GM23248 (cell line): ENCODE measurements around the gene MKKS. TPM values are rescaled to one million over a fixed set of nuclear protein-coding genes. Genes with fewer than 3 reads are reported as not detected.

Source experiments
- DNase-seq: peaks from one replicate; pipeline ENCODE4 v3.0.0-alpha.2; 2015
- H2AFZ ChIP-seq: fragments of 200-600 bp; sonication (generic); 2 replicates; pipeline ENCODE4 v1.6.1; 2016; ENCODE audit warnings: antibody characterized with exemption
- H3F3A ChIP-seq: fragments of 200-600 bp; sonication (generic); 2 replicates; pipeline ENCODE4 v1.6.1; 2016; ENCODE audit warnings: mild to moderate bottlenecking, antibody characterized with exemption, mixed run types; ENCODE audit not compliant: insufficient read depth
- H3K27ac ChIP-seq: fragments of 200-600 bp; sonication (generic); 2 replicates; pipeline ENCODE4 v1.5.1; 2016; ENCODE audit warnings: mild to moderate bottlenecking
- H3K27me3 ChIP-seq: fragments of 200-600 bp; sonication (generic); replicated peaks from 2 replicates; pipeline ENCODE4 v1.6.1; 2016; ENCODE audit warnings: mild to moderate bottlenecking; ENCODE audit not compliant: insufficient read depth
- H3K36me3 ChIP-seq: fragments of 200-600 bp; sonication (generic); 2 replicates; pipeline ENCODE4 v1.6.1; 2016; ENCODE audit warnings: low read depth, mild to moderate bottlenecking
- H3K4me1 ChIP-seq: fragments of 200-600 bp; sonication (generic); 2 replicates; pipeline ENCODE4 v1.6.1; 2016; ENCODE audit warnings: mild to moderate bottlenecking; ENCODE audit not compliant: insufficient read depth
- H3K4me2 ChIP-seq: fragments of 200-600 bp; sonication (generic); one replicate; pipeline ENCODE4 v1.6.1; 2016; ENCODE audit warnings: mild to moderate bottlenecking; ENCODE audit not compliant: unreplicated experiment
- H3K4me3 ChIP-seq: fragments of 200-600 bp; sonication (generic); 2 replicates; pipeline ENCODE4 v1.5.1; 2016; ENCODE audit warnings: mild to moderate bottlenecking
- H3K79me2 ChIP-seq: fragments of 200-600 bp; sonication (generic); 2 replicates; pipeline ENCODE4 v1.6.1; 2016; ENCODE audit warnings: mild to moderate bottlenecking; ENCODE audit not compliant: insufficient read depth
- H3K9ac ChIP-seq: fragments of 200-600 bp; sonication (generic); 2 replicates; pipeline ENCODE4 v1.6.1; 2016; ENCODE audit warnings: mild to moderate bottlenecking
- H3K9me2 ChIP-seq: fragments of 200-600 bp; sonication (generic); 2 replicates; pipeline ENCODE4 v1.6.1; 2016; ENCODE audit warnings: mixed run types, mild to moderate bottlenecking, moderate library complexity; ENCODE audit not compliant: insufficient read depth
- H3K9me3 ChIP-seq: fragments of 200-600 bp; sonication (generic); one replicate; pipeline ENCODE4 v1.6.1; 2017; ENCODE audit warnings: low read depth
- H4K20me1 ChIP-seq: fragments of 200-600 bp; sonication (generic); 2 replicates; pipeline ENCODE4 v1.6.0; 2016; ENCODE audit not compliant: insufficient read depth
- EZH2 ChIP-seq: fragments of 200-600 bp; sonication (generic); IDR thresholded peaks from 2 replicates; pipeline ENCODE4 v1.6.1; 2018; ENCODE audit warnings: antibody characterized with exemption, mild to moderate bottlenecking; ENCODE audit not compliant: insufficient read depth, poor library complexity, severe bottlenecking
- EZH2phosphoT487 ChIP-seq: fragments of 200-600 bp; sonication (generic); IDR thresholded peaks from 2 replicates; pipeline ENCODE4 v1.6.1; 2018; ENCODE audit warnings: antibody characterized with exemption, moderate library complexity, mild to moderate bottlenecking, low read depth; ENCODE audit not compliant: insufficient read depth
- WGBS, 2 experiments: methylation state at CpG; one replicate each; pipeline ENCODE4 v1.1.6; 2015 to 2017; ENCODE audit warnings: low lambda C conversion rate in 2 of 2, low coverage in 1 of 2; ENCODE audit errors: missing lambda C conversion rate in 2 of 2; 5-methylcytosine and 5-hydroxymethylcytosine counted together
- in situ Hi-C: fragments of 300-500 bp; cut with MboI; formaldehyde crosslinking; loops from 2 replicates; pipeline ENCODE4 v1.15.0; 2020
- polyA plus RNA-seq: library from polyadenylated mRNA; unstranded; fragments of >200 nt; fragmentation: Nextera tagmentation; extraction: Ambion mirVana; gene quantifications from 2 replicates; pipeline ENCODE4 v1.2.1, GENCODE V29; 2016
- total RNA-seq: library from RNA; depleted of rRNA; stranded (reverse); fragments of >200 nt; shearing (Covaris generic); gene quantifications from 2 replicates; pipeline ENCODE4 v1.2.3, GENCODE V29; 2014

MKKS gene
- total and polyA plus RNA-seq, 2 experiments from 2014 or later: 9.8 to 17.8 TPM

- Histone ChIP-seq H3K4me3 (no peak overlapping the region), H3K4me2 (no peak overlapping the region), H3K9ac (no peak overlapping the region), H3K9me2 (no peaks in the 10 kb centered on the region), H4K20me1 (no peaks in the 10 kb centered on the region), H3K9me3 (no peaks in the 10 kb centered on the region), H3K4me1 (no peaks in the 10 kb centered on the region), H3K27ac (no peak overlapping the region), H3K27me3 (peaks cover 45% of the 10 kb centered on the region), H3K79me2 (no peaks in the 10 kb centered on the region), H2AFZ (no peak overlapping the region), H3F3A (no peaks in the 10 kb centered on the region), H3K36me3 (no peaks in the 10 kb centered on the region)
- in situ Hi-C loops: no loop called here
- 45 to 58% methylated on average over 1 of the region's 1 CpG for WGBS, 2 experiments
- no peak for DNase-seq
- TF ChIP-seq EZH2 (no peak), EZH2phosphoT487 (no peak)
Observed at GRCh38 chr20:10360878-10361277, 73.1 kb downstream of the MKKS start.

DNA sequence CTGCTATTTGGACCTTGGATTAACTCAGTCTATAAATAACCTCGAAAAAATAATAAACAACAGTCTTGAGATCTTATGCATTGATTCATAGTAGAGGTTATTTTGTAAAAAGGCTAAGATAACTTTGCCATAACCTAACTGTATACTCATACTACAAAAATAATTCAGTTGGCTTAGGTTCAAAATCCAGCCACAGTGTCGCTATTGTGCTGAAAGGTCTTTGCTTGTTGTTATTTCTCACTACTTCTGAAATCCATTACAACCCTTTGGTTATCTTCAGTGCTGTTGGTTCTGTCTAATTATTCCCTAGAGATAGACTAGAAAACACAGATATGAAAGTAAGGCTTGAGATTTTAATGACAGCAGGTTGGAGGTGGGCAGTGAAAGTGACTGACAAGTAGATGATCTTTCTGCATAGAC, 74.4 kb downstream of the MKKS start:
- DNase-seq: no peak
- in situ Hi-C loops: no loop called here
- TF ChIP-seq EZH2 (no peak), EZH2phosphoT487 (no peak)
- Histone ChIP-seq H3K4me2 (no peak overlapping the region), H3K4me3 (no peak overlapping the region), H3K27me3 (peaks cover 34% of the 10 kb centered on the region), H3K9me2 (no peaks in the 10 kb centered on the region), H3F3A (no peaks in the 10 kb centered on the region), H3K79me2 (no peaks in the 10 kb centered on the region), H3K36me3 (no peaks in the 10 kb centered on the region), H3K9me3 (no peaks in the 10 kb centered on the region), H2AFZ (no peak overlapping the region), H3K27ac (no peak overlapping the region), H3K4me1 (no peaks in the 10 kb centered on the region), H4K20me1 (no peaks in the 10 kb centered on the region), H3K9ac (no peak overlapping the region)
- 21% methylated on average over 2 of the region's 2 CpGs for WGBS, 2 experiments

DNA sequence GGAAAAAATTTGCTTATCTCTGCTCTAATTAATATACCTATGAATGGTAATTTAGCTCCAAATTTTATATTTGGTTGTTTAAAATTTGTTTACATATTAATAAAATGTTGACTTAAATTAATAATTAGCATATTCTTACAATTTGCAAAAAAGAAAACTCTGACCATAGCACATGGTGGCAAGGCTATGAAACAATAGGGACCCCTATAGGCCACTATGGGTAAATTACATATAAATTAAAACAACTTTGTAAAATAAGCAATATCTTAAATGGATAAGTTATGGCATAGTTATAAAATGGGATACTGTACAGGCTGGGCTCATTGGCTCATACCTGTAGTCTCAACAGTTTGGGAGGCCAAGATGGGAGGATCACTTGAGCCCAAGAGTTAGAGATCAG, 76.0 kb downstream of the MKKS start:
- Histone ChIP-seq H3K27me3 (peaks cover 19% of the 10 kb centered on the region), H3K4me2 (no peak overlapping the region), H3K4me1 (no peaks in the 10 kb centered on the region), H4K20me1 (no peaks in the 10 kb centered on the region), H2AFZ (no peak overlapping the region), H3K79me2 (no peaks in the 10 kb centered on the region), H3K9me2 (no peaks in the 10 kb centered on the region), H3K4me3 (no peak overlapping the region), H3K9me3 (no peaks in the 10 kb centered on the region), H3F3A (no peaks in the 10 kb centered on the region), H3K36me3 (no peaks in the 10 kb centered on the region), H3K27ac (no peak overlapping the region), H3K9ac (no peak overlapping the region)
- in situ Hi-C loops: no loop called here
- TF ChIP-seq EZH2 (no peak), EZH2phosphoT487 (no peak)
- DNase-seq: peak; percentile 33

DNA sequence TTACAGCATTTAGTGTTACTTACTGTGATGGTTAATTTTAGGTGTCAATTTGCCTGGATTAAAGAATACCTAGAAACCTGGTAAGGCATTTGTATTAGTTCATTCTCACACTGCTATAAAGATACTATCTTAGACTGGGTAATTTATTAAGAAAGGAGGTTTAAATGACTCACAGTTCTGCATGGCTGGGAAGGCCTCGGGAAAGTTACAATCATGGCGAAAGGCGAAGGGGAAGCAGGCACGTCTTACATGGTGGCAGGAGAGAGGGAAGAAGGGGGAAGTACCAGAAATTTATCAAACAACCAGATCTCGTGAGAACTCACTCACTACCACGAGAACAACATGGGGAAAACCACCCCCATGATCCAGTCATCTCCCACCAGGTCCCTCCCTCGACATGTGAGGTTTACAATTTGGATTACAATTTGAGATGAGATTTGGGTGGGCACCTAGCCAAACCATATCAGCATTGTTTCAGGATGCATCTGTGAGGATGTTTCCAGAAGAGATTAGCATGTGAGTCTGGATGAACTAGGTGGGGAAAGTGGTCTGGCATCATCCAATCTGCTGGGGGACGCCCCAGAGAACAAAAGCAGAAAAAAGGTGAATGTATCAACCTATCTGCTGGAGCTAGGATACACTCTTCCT, 76.8 kb downstream of the MKKS start:
- Histone ChIP-seq H3K9me3 (no peaks in the 10 kb centered on the region), H3K27ac (no peak overlapping the region), H3K9ac (no peak overlapping the region), H4K20me1 (no peaks in the 10 kb centered on the region), H3K36me3 (no peaks in the 10 kb centered on the region), H3K27me3 (peaks cover 20% of the 10 kb centered on the region), H2AFZ (no peak overlapping the region), H3K79me2 (no peaks in the 10 kb centered on the region), H3K4me3 (no peak overlapping the region), H3K4me2 (no peak overlapping the region), H3K9me2 (no peaks in the 10 kb centered on the region), H3K4me1 (no peaks in the 10 kb centered on the region), H3F3A (no peaks in the 10 kb centered on the region)
- TF ChIP-seq EZH2 (no peak), EZH2phosphoT487 (no peak)
- in situ Hi-C loops: no loop called here
- no peak for DNase-seq
- WGBS, 2 experiments: 73 to 80% methylated on average over 8 of the region's 8 CpGs

GRCh38 chr20:10356628-10357027, 77.4 kb downstream of the MKKS start:
- H3K4me2 ChIP-seq: no peak overlapping the region

More at GRCh38 chr20:10356628-10357027, 77.4 kb downstream of the MKKS start:
- Histone ChIP-seq H3K9ac (no peak overlapping the region), H2AFZ (no peak overlapping the region), H3K79me2 (no peaks in the 10 kb centered on the region), H3K4me1 (no peaks in the 10 kb centered on the region), H3K27ac (no peak overlapping the region), H3K36me3 (no peaks in the 10 kb centered on the region), H3K27me3 (peaks cover 20% of the 10 kb centered on the region), H3K9me2 (no peaks in the 10 kb centered on the region), H3K4me3 (no peak overlapping the region), H3F3A (no peaks in the 10 kb centered on the region), H3K9me3 (no peaks in the 10 kb centered on the region), H4K20me1 (no peaks in the 10 kb centered on the region)
- in situ Hi-C loops: no loop called here
- WGBS, 2 experiments: 87 to 94% methylated on average over 1 of the region's 1 CpG
- DNase-seq: no peak
- TF ChIP-seq EZH2phosphoT487 (no peak), EZH2 (no peak)
